ENCODE data around the gene RAB7B. TPM values are rescaled to one million over a fixed set of nuclear protein-coding genes. Genes with fewer than 3 reads are reported as not detected.
"Not testable (repeated sequence)": the region's sequence is repeated elsewhere in the genome, so short reads cannot be mapped to it uniquely, and the experiment has no call there.

The RAB7B gene
- total RNA-seq: 5.4 and 9.1 TPM in 2 replicates
- polyA plus RNA-seq: 15.5 and 20.1 TPM in 2 replicates
- polyA plus RNA-seq (2012): 13.6 and 17.8 TPM in 2 replicates
- 9.2 and 19.4 TPM in 2 replicates for polyA minus RNA-seq (ENCODE audit: low replicate concordance)

GRCh38 chr1:206002871-206003801 lies at the start of gene RAB7B:
TSS of gene RAB7B (minus strand) at chr1:206003395. CDS start at chr1:205994135, 9,260 bp downstream.
- TF ChIP-seq CTCF (conservative IDR thresholded peaks at IDR 0.05 in 1 of 2, IDR thresholded peaks at IDR 0.05 in 1 of 2; ENCODE audit: low read depth in 1 of 2, low read length in 2 of 2) (no peak), EZH2 (IDR thresholded peaks at IDR 0.05; ENCODE audit: low read length, missing control alignments) (no peak)
- no peaks in the 10 kb centered on the region for H3K27me3 ChIP-seq (ENCODE audit: control insufficient read depth, insufficient read depth, low read length)
- peak within 1 kb of the TSS; percentile 74 for H3K27ac ChIP-seq (ENCODE audit: insufficient read depth, low read length)
- H3K4me3 ChIP-seq (replicated peaks in 1 of 4; ENCODE audit: control extremely low read depth in 1 of 4, insufficient read depth in 1 of 4, low read depth in 3 of 4, low read length in 4 of 4): peak within 1 kb of the TSS in 3 of 4 experiments; percentile 57 to 65 (median 58)
- H3K9me3 ChIP-seq (ENCODE audit: control insufficient read depth, insufficient read depth, low read depth, low read length): no peaks in the 10 kb centered on the region
- DNase-seq (ENCODE audit: low read depth in 2 of 2): peak; percentile 69 to 76
- peak within 1 kb of the TSS; percentile 92 for H3K4me2 ChIP-seq (ENCODE audit: extremely low read depth, insufficient read depth, low read length)
- no peaks in the 10 kb centered on the region for H3K36me3 ChIP-seq (ENCODE audit: control insufficient read depth, insufficient read depth, low read length)
- peak within 1 kb of the TSS; percentile 89 for H2AFZ ChIP-seq (ENCODE audit: low read length)
- H3K79me2 ChIP-seq (ENCODE audit: control insufficient read depth, insufficient read depth, low read length): no peaks in the 10 kb centered on the region
- no peaks in the 10 kb centered on the region for H4K20me1 ChIP-seq (ENCODE audit: control insufficient read depth, extremely low read depth, insufficient read depth, low read length)
- peaks cover 19% of the 10 kb centered on the region for H3K4me1 ChIP-seq (ENCODE audit: control insufficient read depth, extremely low read depth, insufficient read depth, low read length)
- H3K9ac ChIP-seq (ENCODE audit: insufficient read depth, low read length): peak within 1 kb of the TSS; percentile 32

- H3K4me2 ChIP-seq (ENCODE audit: extremely low read depth, insufficient read depth, low read length); H3K27ac ChIP-seq (ENCODE audit: insufficient read depth, low read length); H3K4me1 ChIP-seq (ENCODE audit: control insufficient read depth, extremely low read depth, insufficient read depth, low read length); H3K9ac ChIP-seq (ENCODE audit: insufficient read depth, low read length); H3K79me2 ChIP-seq (ENCODE audit: control insufficient read depth, insufficient read depth, low read length); H3K36me3 ChIP-seq (ENCODE audit: control insufficient read depth, insufficient read depth, low read length); H2AFZ ChIP-seq (ENCODE audit: low read length); H3K27me3 ChIP-seq (ENCODE audit: control insufficient read depth, insufficient read depth, low read length); H3K4me3 ChIP-seq (replicated peaks in 1 of 4; ENCODE audit: control extremely low read depth in 1 of 4, insufficient read depth in 1 of 4, low read depth in 3 of 4, low read length in 4 of 4); H4K20me1 ChIP-seq (ENCODE audit: control insufficient read depth, extremely low read depth, insufficient read depth, low read length); H3K9me3 ChIP-seq (ENCODE audit: control insufficient read depth, insufficient read depth, low read depth, low read length); DNase-seq (ENCODE audit: low read depth in 2 of 2): not testable (repeated sequence)
These were observed 49.2 kb upstream of the RAB7B start for GRCh38 chr1:206052231-206052865.

- peak in 1 of 2 donors; percentile 18 for DNase-seq (ENCODE audit: low read depth in 2 of 2)
- Histone ChIP-seq H3K4me2 (ENCODE audit: extremely low read depth, insufficient read depth, low read length) (no peak overlapping the region), H3K4me1 (ENCODE audit: control insufficient read depth, extremely low read depth, insufficient read depth, low read length) (no peaks in the 10 kb centered on the region)
These were observed 47.5 kb upstream of the RAB7B start for GRCh38 chr1:206050655-206051235.

More at GRCh38 chr1:206050655-206051235, 47.5 kb upstream of the RAB7B start:
- H4K20me1 ChIP-seq (ENCODE audit: control insufficient read depth, extremely low read depth, insufficient read depth, low read length): no peaks in the 10 kb centered on the region
- H3K79me2 ChIP-seq (ENCODE audit: control insufficient read depth, insufficient read depth, low read length): no peaks in the 10 kb centered on the region
- no peak overlapping the region for H3K27ac ChIP-seq (ENCODE audit: insufficient read depth, low read length)
- no peak overlapping the region for H2AFZ ChIP-seq (ENCODE audit: low read length)
- no peak for TF ChIP-seq CTCF (conservative IDR thresholded peaks at IDR 0.05 in 1 of 2, IDR thresholded peaks at IDR 0.05 in 1 of 2; ENCODE audit: low read depth in 1 of 2, low read length in 2 of 2)
- no peak for TF ChIP-seq EZH2 (IDR thresholded peaks at IDR 0.05; ENCODE audit: low read length, missing control alignments)
- H3K9me3 ChIP-seq (ENCODE audit: control insufficient read depth, insufficient read depth, low read depth, low read length): no peaks in the 10 kb centered on the region
- no peaks in the 10 kb centered on the region for H3K36me3 ChIP-seq (ENCODE audit: control insufficient read depth, insufficient read depth, low read length)
- H3K27me3 ChIP-seq (ENCODE audit: control insufficient read depth, insufficient read depth, low read length): peaks cover 6% of the 10 kb centered on the region
- H3K4me3 ChIP-seq (replicated peaks in 1 of 4; ENCODE audit: control extremely low read depth in 1 of 4, insufficient read depth in 1 of 4, low read depth in 3 of 4, low read length in 4 of 4): no peak overlapping the region
- no peak overlapping the region for H3K9ac ChIP-seq (ENCODE audit: insufficient read depth, low read length)
